Renal pelvis (tissue), 4 donors: ENCODE results near the gene MINDY3. TPM values are rescaled to one million over a fixed set of nuclear protein-coding genes. Genes with fewer than 3 reads are reported as not detected.

Experiments used
- DNase-seq: peaks from one replicate; pipeline ENCODE4 v3.0.0-alpha.2; 2013
- polyA plus RNA-seq, 3 donors: library from polyadenylated mRNA; unstranded; fragments of 120-200 nt; gene quantifications; one replicate each; pipeline ENCODE4 v1.2.1, GENCODE V29; 2013; ENCODE audit not compliant: insufficient read length in 3 of 3

The MINDY3 gene
- polyA plus RNA-seq, 3 donors, result 36.7 to 48.9 (median 48.1) TPM

- DNase-seq, result no peak
Measured at GRCh38 chr10:15814565-15814964, 45.7 kb downstream of the MINDY3 start.

GRCh38 chr10:15813415-15813814 is 46.9 kb downstream of the MINDY3 start:
- DNase-seq, result no peak

DNA sequence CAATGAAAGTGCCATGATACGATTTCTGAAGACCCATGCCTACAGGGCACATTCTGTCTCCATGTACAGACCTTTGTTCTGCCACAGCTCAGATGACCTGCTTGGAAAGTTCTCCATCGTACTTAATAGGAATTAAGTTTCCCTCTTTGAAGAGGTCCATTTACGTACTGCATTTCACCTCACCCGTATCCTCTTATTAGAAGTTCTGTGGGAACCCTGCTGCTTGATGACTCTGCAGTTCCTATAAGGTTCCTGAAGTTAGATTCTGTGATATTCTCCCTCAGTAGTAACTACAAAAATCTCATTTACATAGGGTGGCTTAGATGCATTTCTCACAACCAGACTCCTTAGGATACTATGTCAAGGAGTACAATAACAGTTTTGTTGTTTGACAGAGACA is 50.9 kb downstream of the MINDY3 start:
- no peak for DNase-seq

DNA sequence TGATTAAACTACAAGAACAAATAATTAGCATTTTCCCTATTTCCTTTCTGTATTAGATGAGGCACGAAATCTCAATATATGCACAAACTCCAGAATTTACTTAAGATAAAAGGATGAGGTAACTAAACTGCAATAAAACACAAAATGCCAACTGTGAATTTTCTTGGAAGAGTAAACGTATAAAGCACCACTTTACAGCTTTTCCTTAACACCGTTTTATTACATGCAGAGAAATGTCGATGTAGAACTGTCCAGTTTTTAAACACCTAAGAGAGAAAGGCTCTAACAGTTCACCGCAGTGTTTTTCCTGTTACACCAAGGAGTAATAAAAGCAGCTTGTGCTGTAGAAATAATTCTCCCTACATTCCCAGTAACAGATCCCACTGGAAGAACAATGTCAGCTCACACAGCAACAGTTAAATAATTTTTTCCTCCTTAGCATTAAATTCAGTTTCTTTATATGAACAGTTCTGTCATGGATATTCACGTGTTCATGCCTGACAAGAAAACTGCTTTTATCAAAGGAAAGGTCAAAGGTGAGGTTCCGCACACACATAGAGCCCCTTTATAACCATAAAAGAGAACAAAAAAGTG is 52.0 kb downstream of the MINDY3 start:
- DNase-seq, result no peak

- no peak for DNase-seq
Measured at GRCh38 chr10:15805395-15806058, 54.8 kb downstream of the MINDY3 start.

DNA sequence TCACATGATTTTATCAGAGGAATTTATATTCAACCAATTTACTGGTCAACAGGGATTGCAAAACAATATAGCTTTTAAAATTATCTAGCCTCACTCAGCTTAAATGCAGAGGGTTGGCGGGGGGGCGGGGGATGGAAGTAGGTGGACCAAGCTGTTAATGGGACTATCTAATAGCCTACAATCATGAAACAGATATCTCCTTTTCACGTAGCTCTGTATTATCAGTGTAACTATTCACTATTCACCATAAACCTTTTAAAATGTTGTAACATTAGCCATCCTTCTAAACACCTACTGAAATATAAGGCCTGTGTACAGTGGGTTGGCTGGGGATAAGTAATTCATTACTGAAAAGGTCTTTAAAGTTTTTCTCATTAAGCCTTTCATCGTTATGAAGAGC is 56.2 kb downstream of the MINDY3 start:
- DNase-seq, result no peak

DNA sequence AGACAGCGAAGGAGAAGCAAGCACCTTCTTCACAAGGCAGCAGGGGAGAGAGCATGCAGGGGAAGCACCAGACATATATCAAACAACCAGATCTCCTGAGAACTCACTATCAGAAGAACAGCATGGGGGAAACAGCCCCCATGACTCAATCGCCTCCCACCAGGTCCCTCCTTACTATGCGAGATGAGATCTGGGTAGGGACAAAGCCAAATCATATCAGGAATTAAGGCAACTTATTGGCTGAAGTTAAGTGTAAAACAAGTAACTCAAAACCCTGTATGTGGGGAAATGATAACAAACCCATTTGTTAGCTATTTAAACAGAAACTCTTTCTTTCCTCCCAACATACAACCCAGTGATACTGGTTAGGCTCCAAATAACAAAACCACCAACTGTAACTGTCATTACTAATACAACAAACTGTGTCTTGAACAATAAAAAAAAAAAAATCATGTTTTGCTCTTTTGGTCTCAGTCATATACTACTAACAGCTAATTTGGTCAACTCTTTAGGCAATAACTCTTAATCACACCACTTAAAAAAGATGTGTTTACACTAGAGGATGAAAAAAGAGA is 57.8 kb downstream of the MINDY3 start:
- no peak for DNase-seq

- no peak for DNase-seq
Measured at GRCh38 chr10:15801641-15802040, 58.7 kb downstream of the MINDY3 start.

- DNase-seq, result no peak
Measured at GRCh38 chr10:15801147-15801546, 59.2 kb downstream of the MINDY3 start.

- DNase-seq, result no peak
Measured at GRCh38 chr10:15797346-15797745, 63.0 kb downstream of the MINDY3 start.

DNA sequence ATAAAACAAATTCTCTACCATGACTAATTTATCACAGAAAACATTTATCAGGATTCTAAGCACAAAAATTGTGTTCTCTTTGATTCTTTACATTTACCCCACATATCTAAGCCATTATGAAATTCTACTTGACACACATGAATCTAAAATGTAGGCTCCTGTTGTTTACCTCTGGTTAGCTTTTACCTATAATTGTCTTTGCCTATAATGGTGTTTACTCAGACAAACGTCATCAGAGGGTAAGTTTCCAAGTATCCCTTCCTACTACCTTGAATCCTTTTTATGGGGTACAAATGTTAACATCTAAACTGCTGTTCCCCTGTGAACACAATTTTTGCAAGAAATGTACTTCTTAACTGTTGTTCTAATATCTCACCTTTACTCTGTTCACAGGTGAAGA is 63.5 kb downstream of the MINDY3 start:
- DNase-seq, result no peak

- DNase-seq, result no peak
Measured at GRCh38 chr10:15796098-15796759, 64.1 kb downstream of the MINDY3 start.

DNA sequence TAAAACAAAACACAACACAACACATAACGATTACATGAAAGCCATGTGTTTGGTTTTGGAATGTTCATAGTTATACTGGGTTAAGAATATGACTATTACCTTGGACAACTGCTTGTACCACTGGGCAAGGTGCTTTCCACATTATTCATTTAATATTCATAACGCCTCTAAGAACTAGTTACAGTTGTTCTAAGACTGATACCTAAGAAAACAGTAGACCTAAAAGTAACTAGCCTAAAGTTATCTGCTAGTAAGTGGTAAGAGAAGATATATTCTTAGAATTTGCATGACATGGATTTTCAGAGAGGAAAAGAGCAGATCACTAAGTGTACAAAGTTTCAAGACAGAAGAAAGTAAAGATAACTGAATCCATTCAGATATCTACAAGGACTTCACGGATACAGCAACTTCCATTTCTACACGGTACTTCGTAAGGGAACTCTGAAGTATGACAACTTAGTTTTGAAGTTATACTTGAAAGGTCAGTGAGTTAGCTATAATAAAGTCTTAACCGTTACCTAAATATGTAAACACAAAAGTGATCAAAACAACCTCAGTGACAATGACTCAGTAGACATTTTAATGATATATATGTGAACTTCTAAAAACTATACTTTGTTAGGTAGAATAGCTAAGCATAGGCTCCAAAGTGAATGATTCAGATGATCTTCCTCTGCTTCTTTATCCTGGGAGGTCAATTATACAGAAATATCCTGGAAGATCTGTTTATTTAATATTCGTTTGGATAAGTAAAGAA is 65.1 kb downstream of the MINDY3 start:
- DNase-seq, result no peak

DNA sequence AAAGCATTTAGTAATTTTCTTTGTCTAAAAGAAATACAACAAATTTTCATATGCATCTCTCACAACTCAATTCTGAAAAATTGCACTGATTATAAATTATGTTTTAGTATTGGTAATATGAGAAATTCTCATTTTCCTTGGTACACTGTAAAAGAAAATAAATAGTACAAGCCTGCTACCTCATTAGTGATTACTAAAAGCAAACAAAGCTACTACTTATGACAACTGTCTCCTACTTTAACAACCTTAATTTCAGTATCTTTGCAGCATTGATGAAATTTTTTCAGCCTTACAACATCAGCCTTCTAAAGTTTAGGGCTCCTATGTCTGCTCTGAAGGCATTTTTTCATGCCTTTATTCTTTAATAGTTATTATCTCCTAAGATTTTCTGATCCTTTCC is 65.7 kb downstream of the MINDY3 start:
- DNase-seq, result no peak

DNA sequence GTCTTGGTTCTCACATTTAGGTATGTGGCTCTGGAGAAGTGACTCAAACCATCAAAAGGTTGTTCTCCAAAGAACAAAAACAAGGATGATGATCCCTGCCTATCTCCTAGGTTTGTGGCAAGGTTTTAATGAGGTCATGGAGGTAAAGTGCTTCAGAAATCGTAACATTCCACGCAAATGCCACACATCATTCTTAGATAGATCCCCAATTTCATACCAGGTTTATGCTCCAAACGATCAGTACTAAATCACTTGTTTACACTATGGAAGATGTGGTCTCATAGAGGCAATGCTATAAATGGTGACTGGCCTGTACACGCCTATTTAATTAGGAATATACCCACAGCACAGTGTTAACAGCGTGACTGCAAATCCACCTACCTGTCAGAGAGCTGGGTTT is 66.6 kb downstream of the MINDY3 start:
- no peak for DNase-seq

GRCh38 chr10:15792777-15793176 is 67.5 kb downstream of the MINDY3 start:
- no peak for DNase-seq

GRCh38 chr10:15791816-15792524 is 68.3 kb downstream of the MINDY3 start:
- DNase-seq, result peak; percentile 14

GRCh38 chr10:15789793-15790525 is 70.3 kb downstream of the MINDY3 start:
- no peak for DNase-seq

DNA sequence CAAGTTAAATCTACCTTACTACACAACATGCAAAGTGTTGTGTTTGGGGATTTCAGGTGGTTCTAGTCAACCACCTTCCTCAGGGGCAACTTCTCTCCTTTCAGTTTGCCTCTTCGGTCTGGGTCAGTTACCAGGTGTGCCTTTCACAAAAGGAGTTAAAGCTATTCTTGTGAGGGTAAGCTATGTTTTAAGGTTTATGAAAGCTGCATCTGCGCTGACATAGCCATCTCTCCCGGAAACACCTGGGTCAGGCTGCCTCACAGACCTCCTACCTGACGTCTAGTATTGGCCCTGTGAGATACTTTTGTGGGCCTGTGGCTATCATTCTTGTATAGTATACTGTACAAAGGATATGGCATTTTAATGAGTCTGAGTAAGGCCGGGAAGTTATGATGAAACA is 72.9 kb downstream of the MINDY3 start:
- no peak for DNase-seq

GRCh38 chr10:15784662-15785300 is 75.5 kb downstream of the MINDY3 start:
- DNase-seq, result no peak
